Measurements from ENCODE around the gene RUVBL1.

- TF ChIP-seq POLR2AphosphoS5 (IDR thresholded peaks at IDR 0.05; ENCODE audit: low read depth, low read length) (no peak), TAF1 (IDR thresholded peaks at IDR 0.05; ENCODE audit: borderline replicate concordance, insufficient read depth, low read length) (no peak), SIN3A (IDR thresholded peaks at IDR 0.05; ENCODE audit: borderline replicate concordance, insufficient read depth, low read length) (no peak)
- TF ChIP-seq, protein P1, sequence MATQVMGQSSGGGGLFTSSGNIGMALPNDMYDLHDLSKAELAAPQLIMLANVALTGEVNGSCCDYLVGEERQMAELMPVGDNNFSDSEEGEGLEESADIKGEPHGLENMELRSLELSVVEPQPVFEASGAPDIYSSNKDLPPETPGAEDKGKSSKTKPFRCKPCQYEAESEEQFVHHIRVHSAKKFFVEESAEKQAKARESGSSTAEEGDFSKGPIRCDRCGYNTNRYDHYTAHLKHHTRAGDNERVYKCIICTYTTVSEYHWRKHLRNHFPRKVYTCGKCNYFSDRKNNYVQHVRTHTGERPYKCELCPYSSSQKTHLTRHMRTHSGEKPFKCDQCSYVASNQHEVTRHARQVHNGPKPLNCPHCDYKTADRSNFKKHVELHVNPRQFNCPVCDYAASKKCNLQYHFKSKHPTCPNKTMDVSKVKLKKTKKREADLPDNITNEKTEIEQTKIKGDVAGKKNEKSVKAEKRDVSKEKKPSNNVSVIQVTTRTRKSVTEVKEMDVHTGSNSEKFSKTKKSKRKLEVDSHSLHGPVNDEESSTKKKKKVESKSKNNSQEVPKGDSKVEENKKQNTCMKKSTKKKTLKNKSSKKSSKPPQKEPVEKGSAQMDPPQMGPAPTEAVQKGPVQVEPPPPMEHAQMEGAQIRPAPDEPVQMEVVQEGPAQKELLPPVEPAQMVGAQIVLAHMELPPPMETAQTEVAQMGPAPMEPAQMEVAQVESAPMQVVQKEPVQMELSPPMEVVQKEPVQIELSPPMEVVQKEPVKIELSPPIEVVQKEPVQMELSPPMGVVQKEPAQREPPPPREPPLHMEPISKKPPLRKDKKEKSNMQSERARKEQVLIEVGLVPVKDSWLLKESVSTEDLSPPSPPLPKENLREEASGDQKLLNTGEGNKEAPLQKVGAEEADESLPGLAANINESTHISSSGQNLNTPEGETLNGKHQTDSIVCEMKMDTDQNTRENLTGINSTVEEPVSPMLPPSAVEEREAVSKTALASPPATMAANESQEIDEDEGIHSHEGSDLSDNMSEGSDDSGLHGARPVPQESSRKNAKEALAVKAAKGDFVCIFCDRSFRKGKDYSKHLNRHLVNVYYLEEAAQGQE (IDR thresholded peaks at IDR 0.05; ENCODE audit: insufficient read depth in 1 of 2, low read depth in 2 of 2, low read length in 2 of 2) = no peak
These were observed 9.8 kb upstream of the RUVBL1 start for GRCh38 chr3:128133273-128133883.

Data from PFSK-1 (cell line).